Measurements from ENCODE around the gene FSTL4. TPM values are rescaled to one million over a fixed set of nuclear protein-coding genes. Genes with fewer than 3 reads are reported as not detected.

Gene FSTL4
- polyA plus RNA-seq, 1 donor (not counting 4 experiments of a cell fraction or from before 2014, with no cell fraction given) = 1.7 TPM

DNA sequence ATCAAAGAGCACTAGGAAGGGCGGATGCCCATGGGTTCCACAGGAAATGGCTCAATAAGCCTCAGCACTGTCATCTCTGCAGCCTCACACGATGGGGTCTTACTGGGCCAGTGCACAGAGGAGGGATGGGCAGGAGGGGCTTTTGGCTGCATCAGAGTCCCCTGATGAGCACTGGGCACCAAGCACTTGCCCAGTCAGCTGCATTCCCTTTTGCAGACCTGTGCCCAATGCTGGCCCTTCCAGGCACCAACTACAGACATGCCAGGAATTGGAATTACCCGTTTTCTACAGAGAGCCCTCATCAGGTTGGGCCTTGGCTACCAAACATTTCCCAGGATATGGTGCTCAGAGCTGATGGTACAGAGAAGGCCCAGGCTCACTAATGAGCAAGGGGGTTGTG is 378.1 kb downstream of the FSTL4 start:
- H3K9me3 ChIP-seq (ENCODE audit: control insufficient read depth, low read depth, low read length) = no peaks in the 10 kb centered on the region
- no peak overlapping the region for H3K4me3 ChIP-seq (ENCODE audit: control insufficient read depth in 2 of 3, extremely low read depth in 1 of 3, insufficient read depth in 2 of 3, low read depth in 1 of 3, low read length in 3 of 3)
- no peaks in the 10 kb centered on the region for H3K36me3 ChIP-seq (ENCODE audit: control insufficient read depth in 2 of 2, extremely low read depth in 1 of 2, insufficient read depth in 2 of 2, low read length in 2 of 2)
- no peaks in the 10 kb centered on the region for H3K79me2 ChIP-seq (ENCODE audit: control insufficient read depth, insufficient read depth, low read length)
- H3K4me1 ChIP-seq (ENCODE audit: control insufficient read depth, extremely low read depth, insufficient read depth, low read length) = peaks cover 45% of the 10 kb centered on the region
- H3K9ac ChIP-seq (ENCODE audit: control insufficient read depth, extremely low read depth, insufficient read depth, low read length) = no peak overlapping the region
- no peak overlapping the region for H3K27ac ChIP-seq (ENCODE audit: control insufficient read depth, insufficient read depth, low read length)
- H4K20me1 ChIP-seq (ENCODE audit: control insufficient read depth, extremely low read depth, insufficient read depth, low read length) = no peaks in the 10 kb centered on the region
- H3K4me2 ChIP-seq (ENCODE audit: control insufficient read depth, extremely low read depth, insufficient read depth, low read depth, low read length) = no peak overlapping the region
- no peak for TF ChIP-seq EZH2 (IDR thresholded peaks at IDR 0.05; ENCODE audit: low read length)
- TF ChIP-seq, protein P1, sequence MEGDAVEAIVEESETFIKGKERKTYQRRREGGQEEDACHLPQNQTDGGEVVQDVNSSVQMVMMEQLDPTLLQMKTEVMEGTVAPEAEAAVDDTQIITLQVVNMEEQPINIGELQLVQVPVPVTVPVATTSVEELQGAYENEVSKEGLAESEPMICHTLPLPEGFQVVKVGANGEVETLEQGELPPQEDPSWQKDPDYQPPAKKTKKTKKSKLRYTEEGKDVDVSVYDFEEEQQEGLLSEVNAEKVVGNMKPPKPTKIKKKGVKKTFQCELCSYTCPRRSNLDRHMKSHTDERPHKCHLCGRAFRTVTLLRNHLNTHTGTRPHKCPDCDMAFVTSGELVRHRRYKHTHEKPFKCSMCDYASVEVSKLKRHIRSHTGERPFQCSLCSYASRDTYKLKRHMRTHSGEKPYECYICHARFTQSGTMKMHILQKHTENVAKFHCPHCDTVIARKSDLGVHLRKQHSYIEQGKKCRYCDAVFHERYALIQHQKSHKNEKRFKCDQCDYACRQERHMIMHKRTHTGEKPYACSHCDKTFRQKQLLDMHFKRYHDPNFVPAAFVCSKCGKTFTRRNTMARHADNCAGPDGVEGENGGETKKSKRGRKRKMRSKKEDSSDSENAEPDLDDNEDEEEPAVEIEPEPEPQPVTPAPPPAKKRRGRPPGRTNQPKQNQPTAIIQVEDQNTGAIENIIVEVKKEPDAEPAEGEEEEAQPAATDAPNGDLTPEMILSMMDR (optimal IDR thresholded peaks at IDR 0.05 in 1 of 3, IDR thresholded peaks at IDR 0.05 in 1 of 3, conservative IDR thresholded peaks at IDR 0.05 in 1 of 3; ENCODE audit: extremely low read depth in 1 of 3, insufficient read depth in 2 of 3, low read length in 3 of 3) = no peak
- DNase-seq (ENCODE audit: low read depth, low spot score) (no peak), FAIRE-seq (no peak)
- no peaks in the 10 kb centered on the region for H3K27me3 ChIP-seq (ENCODE audit: control insufficient read depth, extremely low read depth, insufficient read depth, low read length)
- no peak overlapping the region for H2AFZ ChIP-seq (ENCODE audit: control insufficient read depth, low read length)
- dilution Hi-C loops (cut with MboI; ENCODE audit: extremely low pct_ligation_motif_present, low sequenced_read_pairs) = no loop called here
- no peaks in the 10 kb centered on the region for H3K9me1 ChIP-seq (ENCODE audit: control insufficient read depth, extremely low read depth, insufficient read depth, low read length)

DNA sequence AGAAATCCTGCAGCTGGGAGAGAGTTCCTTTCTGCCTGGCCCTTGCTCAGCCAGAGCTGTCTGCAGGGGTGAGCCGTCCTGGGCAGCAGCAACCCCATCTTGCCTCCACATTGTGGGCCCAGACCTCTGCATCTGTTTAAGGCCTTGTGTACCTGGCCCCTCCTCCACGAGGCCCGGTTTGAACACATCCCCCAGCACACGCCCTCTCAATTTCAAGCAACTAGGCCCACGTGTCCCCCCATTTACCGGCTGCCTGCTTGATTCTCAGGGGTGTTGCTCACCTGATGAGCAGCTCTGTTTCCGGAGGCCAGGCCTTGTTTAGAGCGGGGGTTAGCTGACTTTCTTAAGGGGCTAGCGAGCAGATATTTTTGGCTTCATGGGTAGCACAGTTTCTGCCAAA is 378.7 kb downstream of the FSTL4 start:
- H3K9me3 ChIP-seq (ENCODE audit: control insufficient read depth, low read depth, low read length) = no peaks in the 10 kb centered on the region
- H3K27me3 ChIP-seq (ENCODE audit: control insufficient read depth, extremely low read depth, insufficient read depth, low read length) = no peaks in the 10 kb centered on the region
- H3K36me3 ChIP-seq (ENCODE audit: control insufficient read depth in 2 of 2, extremely low read depth in 1 of 2, insufficient read depth in 2 of 2, low read length in 2 of 2) = no peaks in the 10 kb centered on the region
- H3K4me3 ChIP-seq (ENCODE audit: control insufficient read depth in 2 of 3, extremely low read depth in 1 of 3, insufficient read depth in 2 of 3, low read depth in 1 of 3, low read length in 3 of 3) = no peak overlapping the region
- H3K27ac ChIP-seq (ENCODE audit: control insufficient read depth, insufficient read depth, low read length) = no peak overlapping the region
- no peak overlapping the region for H3K4me2 ChIP-seq (ENCODE audit: control insufficient read depth, extremely low read depth, insufficient read depth, low read depth, low read length)
- H3K79me2 ChIP-seq (ENCODE audit: control insufficient read depth, insufficient read depth, low read length) = no peaks in the 10 kb centered on the region
- FAIRE-seq (no peak), DNase-seq (ENCODE audit: low read depth, low spot score) (no peak)
- H4K20me1 ChIP-seq (ENCODE audit: control insufficient read depth, extremely low read depth, insufficient read depth, low read length) = no peaks in the 10 kb centered on the region
- H3K9me1 ChIP-seq (ENCODE audit: control insufficient read depth, extremely low read depth, insufficient read depth, low read length) = no peaks in the 10 kb centered on the region
- TF ChIP-seq, protein P1 (optimal IDR thresholded peaks at IDR 0.05 in 1 of 3, IDR thresholded peaks at IDR 0.05 in 1 of 3, conservative IDR thresholded peaks at IDR 0.05 in 1 of 3; ENCODE audit: extremely low read depth in 1 of 3, insufficient read depth in 2 of 3, low read length in 3 of 3) = no peak
- TF ChIP-seq EZH2 (IDR thresholded peaks at IDR 0.05; ENCODE audit: low read length) = no peak
- H3K9ac ChIP-seq (ENCODE audit: control insufficient read depth, extremely low read depth, insufficient read depth, low read length) = no peak overlapping the region
- no peak overlapping the region for H2AFZ ChIP-seq (ENCODE audit: control insufficient read depth, low read length)
- H3K4me1 ChIP-seq (ENCODE audit: control insufficient read depth, extremely low read depth, insufficient read depth, low read length) = peaks cover 52% of the 10 kb centered on the region
- dilution Hi-C loops (cut with MboI; ENCODE audit: extremely low pct_ligation_motif_present, low sequenced_read_pairs) = no loop called here

All from keratinocyte (primary cell).